ENCODE data around the gene TMEM53.

The TMEM53 gene

GRCh38 chr1:44630116-44630515 lies 44.2 kb downstream of the TMEM53 start:
- no peak for DNase-seq (ENCODE audit: low read depth in 2 of 2)

GRCh38 chr1:44628962-44629756 lies 45.1 kb downstream of the TMEM53 start:
- DNase-seq (ENCODE audit: low read depth in 2 of 2): no peak

GRCh38 chr1:44625348-44625747 lies 48.9 kb downstream of the TMEM53 start:
- no peak for DNase-seq (ENCODE audit: low read depth in 2 of 2)

GRCh38 chr1:44624268-44624901 lies 49.9 kb downstream of the TMEM53 start:
- DNase-seq (ENCODE audit: low read depth in 2 of 2): no peak

DNA sequence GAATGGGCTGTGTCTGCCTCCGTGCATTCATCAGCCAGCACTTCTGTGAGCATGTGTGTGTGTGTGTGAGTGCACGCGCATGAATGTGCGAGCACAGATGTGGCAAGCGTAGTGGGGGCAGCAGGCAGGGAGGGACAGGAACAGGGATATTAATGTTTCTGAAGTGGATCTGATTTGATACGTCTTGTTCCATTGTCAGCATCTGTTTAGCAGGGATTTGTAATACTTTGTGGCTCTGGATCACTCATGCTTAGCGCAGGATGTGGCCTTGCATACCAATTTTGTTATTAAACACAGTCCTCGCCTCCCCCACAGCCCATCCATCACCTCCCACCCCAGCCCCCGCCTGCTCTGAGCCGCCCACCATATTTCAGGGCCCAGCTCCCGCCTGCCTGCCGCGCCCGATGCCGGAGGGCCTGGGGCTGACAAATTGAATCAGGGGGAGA lies 52.4 kb downstream of the TMEM53 start:
- no peak for DNase-seq (ENCODE audit: low read depth in 2 of 2)

GRCh38 chr1:44620072-44620471 lies 54.2 kb downstream of the TMEM53 start:
- no peak for DNase-seq (ENCODE audit: low read depth in 2 of 2)

DNA sequence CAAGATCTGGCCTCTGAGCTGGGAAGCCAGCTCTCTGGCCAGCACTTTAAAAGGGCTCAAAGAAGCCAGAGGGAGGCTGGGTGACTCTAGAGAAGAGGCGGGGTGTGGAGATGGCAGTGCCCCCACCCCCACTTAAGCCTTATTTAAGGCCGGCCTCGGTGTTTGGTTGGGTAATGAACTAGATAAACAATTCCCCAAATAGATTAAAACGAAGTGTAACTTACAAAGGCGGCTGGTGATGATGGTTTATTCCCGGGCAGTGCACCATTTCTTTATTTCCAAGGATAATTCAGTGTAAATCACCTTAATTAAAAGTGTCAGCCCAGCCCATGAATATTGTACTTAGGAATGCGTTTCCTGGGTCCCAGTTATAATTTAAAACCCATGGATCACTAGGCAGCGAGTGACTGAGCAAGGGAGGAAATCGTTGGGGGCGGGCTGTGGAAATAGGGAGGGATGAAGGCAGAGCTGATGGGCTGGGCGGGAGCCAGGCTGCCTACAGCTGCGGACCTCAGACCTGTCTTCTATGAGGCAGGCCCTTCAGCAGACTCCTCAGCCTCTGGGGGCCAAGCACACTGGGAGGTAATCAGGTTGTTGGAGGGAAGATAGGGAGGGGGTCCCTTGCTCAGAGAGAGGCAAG lies 54.9 kb downstream of the TMEM53 start:
- DNase-seq (ENCODE audit: low read depth in 2 of 2): no peak

- no peak for DNase-seq (ENCODE audit: low read depth in 2 of 2)
Measured at GRCh38 chr1:44617703-44618029, 56.6 kb downstream of the TMEM53 start.

- DNase-seq (ENCODE audit: low read depth in 2 of 2): no peak
Measured at GRCh38 chr1:44616991-44617702, 57.1 kb downstream of the TMEM53 start.

- no peak for DNase-seq (ENCODE audit: low read depth in 2 of 2)
Measured at GRCh38 chr1:44616284-44616990, 57.8 kb downstream of the TMEM53 start.

GRCh38 chr1:44613941-44614340 lies 60.3 kb downstream of the TMEM53 start:
- DNase-seq (ENCODE audit: low read depth in 2 of 2): no peak

GRCh38 chr1:44611866-44612265 lies 62.4 kb downstream of the TMEM53 start:
- no peak for DNase-seq (ENCODE audit: low read depth in 2 of 2)

DNA sequence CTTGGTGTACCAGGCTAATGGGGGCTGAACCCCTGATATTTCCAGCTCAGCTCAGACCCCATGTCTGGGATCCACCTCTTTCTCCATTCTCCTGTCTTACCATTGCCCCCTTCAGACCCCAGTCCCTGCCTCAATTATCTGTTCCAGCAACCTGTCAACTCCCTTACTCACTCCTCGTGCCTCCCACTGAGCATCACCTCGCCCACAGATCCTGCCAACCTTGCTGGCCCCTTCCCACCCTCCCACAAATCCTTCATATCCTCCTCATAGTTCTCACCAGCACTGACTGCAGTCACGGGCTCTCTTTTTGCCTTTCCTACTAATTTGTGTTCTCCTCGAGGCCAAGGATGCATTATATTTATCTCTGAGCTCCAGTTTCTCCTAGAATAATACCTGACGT lies 62.9 kb downstream of the TMEM53 start:
- DNase-seq (ENCODE audit: low read depth in 2 of 2): no peak

DNA sequence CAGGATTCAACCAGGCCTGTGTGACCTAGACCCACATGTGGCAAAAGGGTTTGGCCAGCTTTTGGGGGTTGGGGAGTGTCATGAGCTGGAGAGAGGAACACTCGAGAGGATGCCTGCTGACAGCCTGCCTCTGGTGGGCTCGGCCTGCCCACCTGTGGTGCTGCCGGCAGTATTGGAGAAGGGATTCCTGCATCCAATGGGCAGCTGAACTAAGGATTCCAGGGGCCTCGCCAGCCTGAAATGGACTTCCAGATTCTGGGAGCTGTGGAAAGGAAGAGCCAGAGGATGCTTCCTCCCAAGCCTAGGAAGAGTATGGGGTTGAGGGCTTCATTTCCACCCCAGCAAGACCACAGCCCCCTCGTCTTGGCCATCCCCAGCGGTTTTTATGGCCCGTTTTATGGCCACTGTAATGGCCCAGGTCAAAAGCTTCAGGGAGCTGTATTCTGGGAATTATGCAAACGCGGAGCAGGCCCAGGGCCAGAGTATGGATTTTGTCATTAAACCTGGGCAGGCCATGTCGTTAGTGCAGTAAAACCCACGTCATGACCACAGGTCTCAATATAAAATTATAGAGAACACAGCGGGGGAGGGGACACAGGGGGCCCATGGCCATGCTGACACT lies 63.6 kb downstream of the TMEM53 start:
- DNase-seq (ENCODE audit: low read depth in 2 of 2): no peak

GRCh38 chr1:44609768-44610526 lies 64.3 kb downstream of the TMEM53 start:
- DNase-seq (ENCODE audit: low read depth in 2 of 2): no peak

GRCh38 chr1:44609412-44609767 lies 64.9 kb downstream of the TMEM53 start:
- no peak for DNase-seq (ENCODE audit: low read depth in 2 of 2)

- no peak for DNase-seq (ENCODE audit: low read depth in 2 of 2)
Measured at GRCh38 chr1:44608141-44608540, 66.1 kb downstream of the TMEM53 start.

DNA sequence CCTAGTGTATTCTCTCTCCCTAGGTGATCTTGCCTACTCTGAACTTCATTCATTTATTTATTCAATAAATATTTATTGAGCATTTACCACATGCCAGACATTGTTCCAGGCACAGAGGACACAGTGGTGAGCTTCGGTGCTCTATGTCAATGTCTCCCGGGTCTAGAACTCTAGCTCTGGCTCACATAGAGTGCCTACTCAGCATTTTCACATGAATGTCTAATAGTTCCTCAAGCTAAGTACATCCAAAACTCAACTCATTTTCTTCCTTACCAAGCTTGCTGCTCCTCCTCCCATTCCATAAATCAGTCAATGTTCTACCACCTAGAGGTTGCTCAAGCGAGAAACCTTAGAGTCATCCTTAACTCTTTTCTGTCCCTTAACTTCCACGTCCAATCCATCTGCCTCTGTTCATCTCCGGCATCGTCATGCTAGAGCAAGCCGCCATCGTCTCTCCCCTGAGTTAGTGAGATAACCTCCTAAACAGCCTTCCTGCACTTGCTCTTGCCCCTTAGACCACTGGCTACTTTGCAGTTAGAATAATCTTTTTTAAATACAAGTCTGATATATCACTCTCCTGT lies 67.5 kb downstream of the TMEM53 start:
- no peak for DNase-seq (ENCODE audit: low read depth in 2 of 2)

- DNase-seq (ENCODE audit: low read depth in 2 of 2): no peak
Measured at GRCh38 chr1:44605914-44606615, 68.2 kb downstream of the TMEM53 start.

Data from stimulated activated CD8-positive, alpha-beta memory T cell treated with anti-CD3 and anti-CD28 coated beads, Interleukin-15, amount 100 ng/mL, for 4 hours (primary cell).